HCT116 (cell line): ENCODE data around the gene VEZF1. TPM values are rescaled to one million over a fixed set of nuclear protein-coding genes. Genes with fewer than 3 reads are reported as not detected.

Experiments used
- ATAC-seq: fragments of 200-7000 bp; cut with Tn5 transposase; 2 replicates; pipeline ENCODE4 v1.9.1; 2020; ENCODE audit warnings: mild to moderate bottlenecking, moderate library complexity
- BruUV-seq: library from RNA; stranded (reverse); fragments of 400-500 nt; replicated peaks from 2 replicates; lab custom pipeline; 2021; lab: Mats Ljungman, UMichigan
- CTCF ChIA-PET: fragments of 300-600 bp; sonication (Branson Sonifier 250); formaldehyde crosslinking; loops from one replicate; lab custom pipeline; 2021; ENCODE audit warnings: antibody characterized with exemption; lab: Charles Lee
- POLR2A ChIA-PET: fragments of 300-600, 350-600 bp; sonication (Branson Sonifier 250); formaldehyde crosslinking; loops from one replicate; lab custom pipeline; 2021; ENCODE audit warnings: antibody characterized with exemption; lab: Charles Lee
- RAD21 ChIA-PET, 2 experiments: fragments of 300-600 bp; sonication (Branson Sonifier 250); formaldehyde crosslinking; loops; one replicate each; lab custom pipeline; 2023; ENCODE audit warnings: low total read pairs in 2 of 2; ENCODE audit not compliant: uncharacterized antibody in 2 of 2, unreplicated experiment in 2 of 2, low non-redundant PET in 1 of 2; lab: Charles Lee
- DNase-seq: peaks from one replicate; pipeline ENCODE4 v3.0.0-alpha.2; 2010; ENCODE audit warnings: low read depth, low spot score
- H2AFZ ChIP-seq: fragments of 200-600 bp; shearing (Covaris generic), sonication (generic); 2 replicates; pipeline ENCODE4 v1.6.1; 2017; ENCODE audit warnings: low read depth, mixed run types, mixed read lengths, antibody characterized with exemption, low read length; ENCODE audit not compliant: poor library complexity, severe bottlenecking
- H3K27ac ChIP-seq: 2 replicates; pipeline ENCODE4 v1.5.1; 2012; ENCODE audit warnings: low read depth, low read length
- H3K27me3 ChIP-seq: fragments of 200-600 bp; sonication (generic); 2 replicates; pipeline ENCODE4 v1.6.1; 2016; ENCODE audit warnings: mixed run types, low read length, mixed read lengths; ENCODE audit not compliant: insufficient read depth
- H3K36me3 ChIP-seq, 2 experiments: fragments of 200-500 bp in 1 of 2; fragments of 200-600 bp in 1 of 2; sonication (Bioruptor generic) in 1 of 2; sonication (generic) in 1 of 2; 2 replicates each; pipeline versions ENCODE4 v1.5.1 to v1.6.1; 2014 to 2016; ENCODE audit warnings: low read length in 2 of 2, inconsistent platforms in 1 of 2, mixed read lengths in 1 of 2, mixed run types in 1 of 2; ENCODE audit not compliant: insufficient read depth in 2 of 2, control insufficient read depth in 1 of 2
- H3K4me1 ChIP-seq, 2 experiments: fragments of 200-600 bp in 1 of 2; sonication (generic) in 1 of 2; 2 replicates each; pipeline versions ENCODE4 v1.5.1 to v1.6.1; 2012 to 2017; ENCODE audit warnings: low read length in 2 of 2, inconsistent platforms in 1 of 2, mild to moderate bottlenecking in 1 of 2, mixed read lengths in 1 of 2, mixed run types in 1 of 2, moderate library complexity in 1 of 2; ENCODE audit not compliant: insufficient read depth in 2 of 2, control insufficient read depth in 1 of 2
- H3K4me2 ChIP-seq: fragments of 200-600 bp; sonication (generic); 2 replicates; pipeline ENCODE4 v1.6.1; 2017; ENCODE audit warnings: mixed run types, low read length, mixed read lengths
- H3K4me3 ChIP-seq, 2 experiments: fragments of 200-600 bp in 1 of 2; sonication (generic) in 1 of 2; replicated peaks in 1 of 2; 2 replicates each; pipeline ENCODE4 v1.5.1; 2011 to 2016; ENCODE audit warnings: low read length in 2 of 2, control low read depth in 1 of 2, low read depth in 1 of 2, mild to moderate bottlenecking in 1 of 2, mixed read lengths in 1 of 2, mixed run types in 1 of 2
- H3K79me2 ChIP-seq: fragments of 200-600 bp; sonication (generic); 2 replicates; pipeline ENCODE4 v1.6.1; 2017; ENCODE audit warnings: mild to moderate bottlenecking, mixed run types, low read length, moderate library complexity, mixed read lengths; ENCODE audit not compliant: insufficient read depth
- H3K9ac ChIP-seq: fragments of 200-600 bp; sonication (generic); 2 replicates; pipeline ENCODE4 v1.6.1; 2016; ENCODE audit warnings: low read length, mixed read lengths
- H3K9me2 ChIP-seq: fragments of 200-600 bp; sonication (generic), shearing (Covaris generic); 2 replicates; pipeline ENCODE4 v1.6.1; 2017; ENCODE audit warnings: mixed run types, mild to moderate bottlenecking, moderate library complexity; ENCODE audit not compliant: insufficient read depth
- H3K9me3 ChIP-seq, 2 experiments: fragments of 200-500 bp in 1 of 2; fragments of 200-600 bp in 1 of 2; sonication (Bioruptor generic) in 1 of 2; sonication (generic) in 1 of 2; 2 replicates each; pipeline ENCODE4 v1.6.1; 2014 to 2017; ENCODE audit warnings: low read length in 2 of 2, mixed read lengths in 2 of 2, inconsistent platforms in 1 of 2, low read depth in 1 of 2, mild to moderate bottlenecking in 1 of 2, mixed run types in 1 of 2, moderate library complexity in 1 of 2; ENCODE audit not compliant: control insufficient read depth in 1 of 2, insufficient read depth in 1 of 2
- H4K20me1 ChIP-seq: fragments of 200-600 bp; sonication (generic), shearing (Covaris generic); 2 replicates; pipeline ENCODE4 v1.6.1; 2017; ENCODE audit warnings: mixed run types, mild to moderate bottlenecking, moderate library complexity; ENCODE audit not compliant: insufficient read depth
- EGR1 ChIP-seq: IDR thresholded peaks from 2 replicates; pipeline ENCODE4 v1.6.1; 2012; ENCODE audit warnings: low read depth
- FOSL1 ChIP-seq: IDR thresholded peaks from 2 replicates; pipeline ENCODE4 v1.6.1; 2012; ENCODE audit warnings: low read depth
- SP1 ChIP-seq: IDR thresholded peaks from 2 replicates; pipeline ENCODE4 v1.6.1; 2012; ENCODE audit warnings: low read depth
- intact Hi-C: fragments of 100-400 bp; cut with micrococcal nuclease; formaldehyde crosslinking; loops from 2 replicates; pipeline ENCODE4 v1.10.0; 2022
- total RNA-seq: library from RNA; stranded (reverse); gene quantifications from one replicate; pipeline ENCODE4 v1.2.1, GENCODE V29; 2021; ENCODE audit not compliant: unreplicated experiment
- TF ChIP-seq, protein P1 (sequence below): IDR thresholded peaks from 2 replicates; pipeline ENCODE4 v1.6.1; 2012
- TF ChIP-seq, protein P2 (sequence below): IDR thresholded peaks from 2 replicates; pipeline ENCODE4 v1.6.1; 2012

The VEZF1 gene
- total RNA-seq, 1 experiment from 2014 or later = 70.2 TPM

DNA sequence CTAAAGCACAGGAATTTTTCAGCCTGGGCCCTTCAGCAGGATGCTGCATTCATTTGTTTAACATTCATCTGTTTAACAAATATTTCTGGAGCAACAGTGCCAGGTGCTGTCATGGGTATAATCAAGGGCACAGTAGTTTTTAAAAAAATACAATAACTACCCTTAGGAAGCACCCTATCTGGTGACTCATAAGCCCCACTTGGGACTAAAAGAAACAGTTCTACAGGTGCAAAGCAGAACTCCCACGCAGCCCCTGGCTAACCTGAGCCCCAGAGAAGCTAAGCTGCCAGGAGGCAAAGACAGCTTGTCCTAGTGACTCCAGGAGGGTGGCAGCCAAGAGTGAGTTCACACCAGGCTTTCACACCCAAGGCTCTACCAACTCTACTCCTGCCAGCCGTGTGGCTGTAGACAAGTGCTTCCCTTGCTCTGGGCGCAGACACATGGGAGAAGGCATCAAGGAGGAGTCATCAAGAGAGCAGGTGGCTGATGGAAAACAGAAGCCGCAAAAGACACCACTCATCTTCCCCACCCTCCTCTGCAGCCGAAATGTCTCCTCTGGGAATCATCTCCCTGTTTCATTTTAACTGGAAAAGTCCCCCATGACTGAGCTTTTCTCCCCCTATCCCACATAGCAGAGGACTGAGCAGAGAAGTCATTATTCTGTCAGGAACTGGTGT is 47.3 kb downstream of the VEZF1 start:
- H3K9ac ChIP-seq = peak overlapping the region; percentile 10; the same call in 1 of the 2 replicates
- no peaks in the 10 kb centered on the region for H3K9me2 ChIP-seq
- BruUV-seq = no TSS peak
- no peak for DNase-seq
- H2AFZ ChIP-seq = no peak overlapping the region
- peak overlapping the region; percentile 23 for H3K27ac ChIP-seq
- H3K27me3 ChIP-seq = no peaks in the 10 kb centered on the region
- H3K4me1 ChIP-seq = peaks cover 79 to 96% of the 10 kb centered on the region in 2 experiments
- TF ChIP-seq FOSL1 (peak; percentile 45; the same call in 1 of the 2 replicates), EGR1 (peak; percentile 86), SP1 (no peak; the same call in 1 of the 2 replicates)
- TF ChIP-seq, all 23 proteins: peak for 2
- peak overlapping the region; percentile 71 for H3K4me2 ChIP-seq
- no peak overlapping the region for H3K4me3 ChIP-seq
- no peaks in the 10 kb centered on the region for H3K36me3 ChIP-seq
- POLR2A ChIA-PET = interaction anchor here (1.1 to 2.1 kb wide), 4 partner anchors 7 to 91 kb away, joined by 3 to 10 read pairs (median 6); partner anchors contain the start of genes CUEDC1 and MRPS23
- intact Hi-C loops = no loop called here
- RAD21 ChIA-PET = interaction anchor here in 1 of 2 experiments (1.2 to 1.4 kb wide), 3 partner anchors 8 to 23 kb away, joined by 3 to 5 read pairs (median 4); no protein-coding TSS in a partner anchor
- ATAC-seq = peak; percentile 31
- H3K79me2 ChIP-seq = peaks cover 90% of the 10 kb centered on the region
- no peaks in the 10 kb centered on the region for H3K9me3 ChIP-seq
- no peaks in the 10 kb centered on the region for H4K20me1 ChIP-seq
- CTCF ChIA-PET = interaction anchor here (2.4 kb wide), 1 partner anchor 13 kb away, joined by 10 read pairs; the partner anchor contains the start of gene CUEDC1

DNA sequence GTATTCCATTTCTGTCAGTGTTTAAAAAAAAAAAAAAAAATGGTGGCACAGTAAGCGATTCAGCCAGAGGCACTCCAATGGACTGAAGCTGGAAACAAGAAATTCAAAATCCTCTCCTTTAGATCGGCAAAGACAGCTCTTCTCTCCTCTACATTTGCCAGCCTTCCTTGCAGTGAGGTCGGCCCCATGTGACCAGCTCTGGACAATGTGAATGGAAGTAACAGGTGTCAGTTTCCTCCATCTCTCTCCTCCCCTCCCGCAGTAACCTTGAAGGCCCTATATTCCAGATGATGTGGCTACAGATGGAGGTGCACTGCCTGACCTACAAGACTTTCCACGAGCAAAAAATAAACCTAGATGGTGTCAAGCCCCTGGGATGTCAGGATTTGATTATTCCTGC is 47.8 kb downstream of the VEZF1 start:
- ChIA-PET RAD21 (interaction anchor here in 1 of 2 experiments (1.2 to 1.4 kb wide), 3 partner anchors 9 to 22 kb away, joined by 3 to 5 read pairs (median 4); no protein-coding TSS in a partner anchor), CTCF (interaction anchor here (1.6 to 2.4 kb wide), 2 partner anchors 14 to 48 kb away, joined by 5 to 10 read pairs; partner anchors contain the start of gene CUEDC1), POLR2A (interaction anchor here (1.7 to 2.1 kb wide), 3 partner anchors 8 to 14 kb away, joined by 5 to 10 read pairs (median 6); partner anchors contain the start of gene CUEDC1)
- Histone ChIP-seq H3K27me3 (no peaks in the 10 kb centered on the region), H3K79me2 (peaks cover 90% of the 10 kb centered on the region), H3K4me2 (peak overlapping the region; percentile 71), H3K27ac (peak overlapping the region; percentile 23), H3K9me2 (no peaks in the 10 kb centered on the region), H3K9ac (peak overlapping the region; percentile 10; the same call in 1 of the 2 replicates), H3K4me3 (no peak overlapping the region), H2AFZ (no peak overlapping the region), H3K36me3 (no peaks in the 10 kb centered on the region), H3K4me1 (peaks cover 79 to 96% of the 10 kb centered on the region in 2 experiments), H3K9me3 (no peaks in the 10 kb centered on the region), H4K20me1 (no peaks in the 10 kb centered on the region)
- ATAC-seq (peak; percentile 46), DNase-seq (no peak)
- TF ChIP-seq, protein P1, sequence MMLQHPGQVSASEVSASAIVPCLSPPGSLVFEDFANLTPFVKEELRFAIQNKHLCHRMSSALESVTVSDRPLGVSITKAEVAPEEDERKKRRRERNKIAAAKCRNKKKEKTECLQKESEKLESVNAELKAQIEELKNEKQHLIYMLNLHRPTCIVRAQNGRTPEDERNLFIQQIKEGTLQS = no peak
- TF ChIP-seq, protein P2, sequence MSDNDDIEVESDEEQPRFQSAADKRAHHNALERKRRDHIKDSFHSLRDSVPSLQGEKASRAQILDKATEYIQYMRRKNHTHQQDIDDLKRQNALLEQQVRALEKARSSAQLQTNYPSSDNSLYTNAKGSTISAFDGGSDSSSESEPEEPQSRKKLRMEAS = 0 out of 2 replicates have a peak, but pooled peaks have one; percentile 44
- peak; percentile 20; the same call in 1 of the 2 replicates for TF ChIP-seq SP1
- intact Hi-C loops = no loop called here
- no TSS peak for BruUV-seq
